Neural crest cell (in vitro differentiated cells): Measurements from ENCODE around the gene KCNMA1. TPM values are rescaled to one million over a fixed set of nuclear protein-coding genes. Genes with fewer than 3 reads are reported as not detected.

Source experiments
- DNase-seq: peaks from one replicate; pipeline ENCODE4 v3.0.0; 2021; ENCODE audit warnings: low read depth, mixed read lengths, low spot score
- H3K27ac Mint-ChIP-seq: one replicate; pipeline ENCODE4 v1.8.0; 2021; ENCODE audit warnings: mild to moderate bottlenecking, mixed read lengths; ENCODE audit not compliant: unreplicated experiment
- H3K27me3 Mint-ChIP-seq: 2 replicates; pipeline ENCODE4 v1.8.0; 2021; ENCODE audit warnings: low read depth, mild to moderate bottlenecking, mixed read lengths
- H3K36me3 Mint-ChIP-seq: 2 replicates; pipeline ENCODE4 v1.8.0; 2021; ENCODE audit warnings: low read depth, mild to moderate bottlenecking, mixed read lengths
- H3K4me1 Mint-ChIP-seq: 2 replicates; pipeline ENCODE4 v1.8.0; 2021; ENCODE audit warnings: mixed read lengths
- H3K4me3 Mint-ChIP-seq: one replicate; pipeline ENCODE4 v1.8.0; 2021; ENCODE audit warnings: mild to moderate bottlenecking, mixed read lengths
- H3K9me3 Mint-ChIP-seq: 2 replicates; pipeline ENCODE4 v1.8.0; 2021; ENCODE audit warnings: mixed read lengths
- total RNA-seq: library from RNA; stranded (reverse); gene quantifications from 2 replicates; pipeline ENCODE4 v1.2.1, GENCODE V29; 2021
- TF ChIP-seq, protein P1 (sequence below): fragments of 200-600 bp; sonication (generic); conservative IDR thresholded peaks from 2 replicates; pipeline ENCODE4 v1.5.0; 2021; ENCODE audit warnings: antibody characterized with exemption, mild to moderate bottlenecking

KCNMA1 gene
- total RNA-seq, 1 donor from 2014 or later: 1.7 TPM

DNA sequence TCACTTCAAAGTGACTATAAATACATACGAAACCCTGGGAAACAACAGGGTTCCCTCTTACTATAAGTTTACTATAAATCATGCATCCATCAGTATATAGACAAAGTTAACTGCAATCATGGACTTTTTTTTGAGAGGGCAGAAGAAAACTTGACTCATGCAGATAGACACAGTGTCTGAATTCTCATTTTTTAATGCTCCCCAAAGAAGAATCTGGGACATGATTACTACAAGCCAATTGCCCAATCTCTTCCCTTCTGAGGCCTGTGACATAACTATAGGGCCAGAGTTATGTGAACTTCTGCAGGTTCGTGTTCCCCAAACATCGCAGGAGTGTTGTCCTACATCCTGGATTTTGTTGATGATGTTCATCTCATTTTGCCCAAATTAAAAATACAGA lies 376.5 kb downstream of the KCNMA1 start:
- no peak overlapping the region for H3K27ac Mint-ChIP-seq
- TF ChIP-seq, protein P1, sequence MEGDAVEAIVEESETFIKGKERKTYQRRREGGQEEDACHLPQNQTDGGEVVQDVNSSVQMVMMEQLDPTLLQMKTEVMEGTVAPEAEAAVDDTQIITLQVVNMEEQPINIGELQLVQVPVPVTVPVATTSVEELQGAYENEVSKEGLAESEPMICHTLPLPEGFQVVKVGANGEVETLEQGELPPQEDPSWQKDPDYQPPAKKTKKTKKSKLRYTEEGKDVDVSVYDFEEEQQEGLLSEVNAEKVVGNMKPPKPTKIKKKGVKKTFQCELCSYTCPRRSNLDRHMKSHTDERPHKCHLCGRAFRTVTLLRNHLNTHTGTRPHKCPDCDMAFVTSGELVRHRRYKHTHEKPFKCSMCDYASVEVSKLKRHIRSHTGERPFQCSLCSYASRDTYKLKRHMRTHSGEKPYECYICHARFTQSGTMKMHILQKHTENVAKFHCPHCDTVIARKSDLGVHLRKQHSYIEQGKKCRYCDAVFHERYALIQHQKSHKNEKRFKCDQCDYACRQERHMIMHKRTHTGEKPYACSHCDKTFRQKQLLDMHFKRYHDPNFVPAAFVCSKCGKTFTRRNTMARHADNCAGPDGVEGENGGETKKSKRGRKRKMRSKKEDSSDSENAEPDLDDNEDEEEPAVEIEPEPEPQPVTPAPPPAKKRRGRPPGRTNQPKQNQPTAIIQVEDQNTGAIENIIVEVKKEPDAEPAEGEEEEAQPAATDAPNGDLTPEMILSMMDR: no peak
- H3K4me1 Mint-ChIP-seq: no peaks in the 10 kb centered on the region
- H3K4me3 Mint-ChIP-seq: no peak overlapping the region
- no peaks in the 10 kb centered on the region for H3K36me3 Mint-ChIP-seq
- peaks cover 22% of the 10 kb centered on the region for H3K27me3 Mint-ChIP-seq
- DNase-seq: no peak
- peaks cover 3% of the 10 kb centered on the region for H3K9me3 Mint-ChIP-seq

DNA sequence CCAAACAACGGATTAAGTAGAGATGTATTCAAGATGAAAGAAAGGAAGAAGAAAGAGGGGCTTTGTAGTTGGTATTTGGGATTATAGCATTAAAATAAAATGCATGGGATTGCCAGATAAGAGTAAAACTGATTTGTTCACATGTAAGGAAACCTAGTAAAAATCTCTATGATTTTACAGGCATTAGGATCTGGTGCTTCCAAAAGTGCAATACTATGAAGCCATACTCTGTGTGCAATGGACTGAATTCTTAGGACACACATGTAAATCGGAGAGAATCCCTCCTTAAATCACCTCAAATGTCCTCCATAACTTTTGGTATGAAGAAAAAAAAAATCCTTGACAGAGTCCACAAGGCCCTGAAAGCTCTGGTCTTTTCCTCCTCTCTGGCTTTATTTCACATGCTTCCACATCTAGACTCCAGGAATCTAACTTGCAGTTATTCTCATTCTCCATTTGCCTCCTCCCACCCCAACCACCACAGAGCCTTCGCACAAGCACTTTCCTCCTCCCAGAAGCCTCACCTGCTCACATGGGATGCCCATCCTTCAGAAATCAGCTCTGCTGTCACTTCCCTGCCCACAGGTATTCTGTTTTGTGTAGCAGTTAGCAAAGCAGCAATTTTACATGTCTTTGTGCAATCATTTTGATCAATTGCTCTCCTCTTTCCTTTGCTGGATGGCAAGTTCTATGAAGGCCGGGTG lies 378.3 kb downstream of the KCNMA1 start:
- peaks cover 16% of the 10 kb centered on the region for H3K27me3 Mint-ChIP-seq
- H3K4me3 Mint-ChIP-seq: no peak overlapping the region
- no peak overlapping the region for H3K27ac Mint-ChIP-seq
- TF ChIP-seq, protein P1: no peak
- no peaks in the 10 kb centered on the region for H3K4me1 Mint-ChIP-seq
- H3K36me3 Mint-ChIP-seq: no peaks in the 10 kb centered on the region
- peaks cover 3% of the 10 kb centered on the region for H3K9me3 Mint-ChIP-seq
- no peak for DNase-seq

- Mint-ChIP-seq H3K4me1 (peaks cover 6% of the 10 kb centered on the region), H3K27me3 (no peaks in the 10 kb centered on the region), H3K4me3 (no peak overlapping the region), H3K36me3 (no peaks in the 10 kb centered on the region), H3K27ac (no peak overlapping the region), H3K9me3 (peaks cover 3% of the 10 kb centered on the region)
- TF ChIP-seq, protein P1: no peak
- no peak for DNase-seq
Measured at GRCh38 chr10:77256346-77256745, 381.3 kb downstream of the KCNMA1 start.

- no peaks in the 10 kb centered on the region for H3K36me3 Mint-ChIP-seq
- peaks cover 6% of the 10 kb centered on the region for H3K4me1 Mint-ChIP-seq
- TF ChIP-seq, protein P1: no peak
- H3K4me3 Mint-ChIP-seq: no peak overlapping the region
- H3K27ac Mint-ChIP-seq: no peak overlapping the region
- no peak for DNase-seq
- peaks cover 3% of the 10 kb centered on the region for H3K9me3 Mint-ChIP-seq
- no peaks in the 10 kb centered on the region for H3K27me3 Mint-ChIP-seq
Measured at GRCh38 chr10:77253556-77254064, 384.0 kb downstream of the KCNMA1 start.

GRCh38 chr10:77253147-77253545 lies 384.5 kb downstream of the KCNMA1 start:
- no peaks in the 10 kb centered on the region for H3K36me3 Mint-ChIP-seq
- H3K4me1 Mint-ChIP-seq: peaks cover 6% of the 10 kb centered on the region
- no peaks in the 10 kb centered on the region for H3K27me3 Mint-ChIP-seq
- H3K27ac Mint-ChIP-seq: no peak overlapping the region
- peaks cover 3% of the 10 kb centered on the region for H3K9me3 Mint-ChIP-seq
- no peak overlapping the region for H3K4me3 Mint-ChIP-seq
- TF ChIP-seq, protein P1: no peak
- no peak for DNase-seq
